H9 (cell line): ENCODE measurements around the gene CELA3B. TPM values are rescaled to one million over a fixed set of nuclear protein-coding genes. Genes with fewer than 3 reads are reported as not detected.

Experiments used
- DNase-seq: peaks from one replicate; pipeline ENCODE4 v3.0.0-alpha.2; 2017
- H2AFZ ChIP-seq: one replicate; pipeline ENCODE4 v1.6.1; 2013; ENCODE audit warnings: mild to moderate bottlenecking, low read length, control low read depth, moderate library complexity
- H2AK5ac ChIP-seq: 2 replicates; pipeline ENCODE4 v1.6.1; 2013; ENCODE audit warnings: low read length, control low read depth, mixed read lengths; ENCODE audit not compliant: insufficient read length
- H2BK120ac ChIP-seq: one replicate; pipeline ENCODE4 v1.6.1; 2013; ENCODE audit warnings: low read depth, mild to moderate bottlenecking, low read length, control low read depth, inconsistent platforms; ENCODE audit not compliant: poor library complexity, severe bottlenecking
- H2BK12ac ChIP-seq: 2 replicates; pipeline ENCODE4 v1.6.1; 2013; ENCODE audit warnings: low read length, control low read depth, mixed read lengths, low read depth; ENCODE audit not compliant: insufficient read length
- H2BK15ac ChIP-seq: 2 replicates; pipeline ENCODE4 v1.6.1; 2013; ENCODE audit warnings: low read depth, low read length, control low read depth
- H2BK20ac ChIP-seq: one replicate; pipeline ENCODE4 v1.6.1; 2013; ENCODE audit warnings: low read depth, mild to moderate bottlenecking, low read length, control low read depth, inconsistent platforms; ENCODE audit not compliant: poor library complexity, severe bottlenecking
- H2BK5ac ChIP-seq: 2 replicates; pipeline ENCODE4 v1.6.1; 2013; ENCODE audit warnings: low read length, control low read depth, mixed read lengths; ENCODE audit not compliant: insufficient read length
- H3K14ac ChIP-seq: 2 replicates; pipeline ENCODE4 v1.6.1; 2013; ENCODE audit warnings: low read length, control low read depth; ENCODE audit not compliant: insufficient read depth
- H3K18ac ChIP-seq: 2 replicates; pipeline ENCODE4 v1.6.1; 2013; ENCODE audit warnings: low read depth, mild to moderate bottlenecking, mixed read lengths, low read length, control low read depth; ENCODE audit not compliant: insufficient read length
- H3K23ac ChIP-seq: 2 replicates; pipeline ENCODE4 v1.6.1; 2013; ENCODE audit warnings: low read length, control low read depth, mixed read lengths, low read depth; ENCODE audit not compliant: insufficient read length
- H3K23me2 ChIP-seq: 2 replicates; pipeline ENCODE4 v1.6.1; 2013; ENCODE audit warnings: low read depth, mild to moderate bottlenecking, mixed read lengths, low read length, control low read depth; ENCODE audit not compliant: insufficient read length, poor library complexity, severe bottlenecking
- H3K27ac ChIP-seq: 2 replicates; pipeline ENCODE4 v1.5.1; 2013; ENCODE audit warnings: low read length, control low read depth, mixed read lengths, low read depth; ENCODE audit not compliant: insufficient read length
- H3K27me3 ChIP-seq: 2 replicates; pipeline ENCODE4 v1.6.1; 2013; ENCODE audit warnings: low read length, control low read depth, inconsistent platforms; ENCODE audit not compliant: insufficient read depth
- H3K4ac ChIP-seq: 2 replicates; pipeline ENCODE4 v1.6.1; 2013; ENCODE audit warnings: low read depth, mild to moderate bottlenecking, control low read depth, inconsistent platforms, low read length, moderate library complexity
- H3K4me1 ChIP-seq: 2 replicates; pipeline ENCODE4 v1.6.1; 2013; ENCODE audit warnings: low read length, control low read depth, inconsistent platforms; ENCODE audit not compliant: insufficient read depth
- H3K4me2 ChIP-seq: 2 replicates; pipeline ENCODE4 v1.6.1; 2013; ENCODE audit warnings: low read length, control low read depth, mixed read lengths; ENCODE audit not compliant: insufficient read length, insufficient read depth
- H3K56ac ChIP-seq: 2 replicates; pipeline ENCODE4 v1.6.1; 2013; ENCODE audit warnings: low read depth, mild to moderate bottlenecking, mixed read lengths, low read length, control low read depth; ENCODE audit not compliant: insufficient read length
- H3K79me1 ChIP-seq: 2 replicates; pipeline ENCODE4 v1.6.1; 2013; ENCODE audit warnings: low read depth, mild to moderate bottlenecking, moderate library complexity, low read length, control low read depth, inconsistent platforms; ENCODE audit not compliant: insufficient read depth, poor library complexity, severe bottlenecking
- H3K79me2 ChIP-seq: 2 replicates; pipeline ENCODE4 v1.6.1; 2013; ENCODE audit warnings: low read length, control low read depth, inconsistent platforms; ENCODE audit not compliant: insufficient read depth
- H3K9ac ChIP-seq: 2 replicates; pipeline ENCODE4 v1.6.1; 2013; ENCODE audit warnings: low read length, control low read depth, mixed read lengths; ENCODE audit not compliant: insufficient read length; ENCODE audit errors: extremely low read depth
- H3K9me3 ChIP-seq: one replicate; pipeline ENCODE4 v1.6.1; 2013; ENCODE audit warnings: low read depth, low read length, inconsistent platforms; ENCODE audit not compliant: control insufficient read depth
- H3T11ph ChIP-seq: one replicate; pipeline ENCODE4 v1.6.1; 2013; ENCODE audit warnings: mild to moderate bottlenecking, low read length, control low read depth, inconsistent platforms
- H4K20me1 ChIP-seq: one replicate; pipeline ENCODE4 v1.6.1; 2013; ENCODE audit not compliant: control insufficient read depth, insufficient read length, insufficient read depth
- H4K5ac ChIP-seq: 2 replicates; pipeline ENCODE4 v1.6.1; 2013; ENCODE audit warnings: low read depth, mild to moderate bottlenecking, mixed read lengths, low read length, control low read depth; ENCODE audit not compliant: insufficient read length
- H4K8ac ChIP-seq: replicated peaks from 2 replicates; pipeline ENCODE4 v1.6.1; 2013; ENCODE audit warnings: low read length, control low read depth, mixed read lengths, low read depth; ENCODE audit not compliant: insufficient read length
- H4K91ac ChIP-seq: 2 replicates; pipeline ENCODE4 v1.6.1; 2013; ENCODE audit warnings: low read depth, mild to moderate bottlenecking, moderate library complexity, mixed read lengths, low read length, control low read depth; ENCODE audit not compliant: insufficient read length
- H3K27ac Mint-ChIP-seq, 3 experiments: 2 replicates in 2 of 3; 3 replicates in 1 of 3; pipeline ENCODE4 v1.8.0; 2020 to 2021; ENCODE audit warnings: mixed read lengths in 3 of 3, mild to moderate bottlenecking in 1 of 3, moderate library complexity in 1 of 3
- H3K27me3 Mint-ChIP-seq: 2 replicates; pipeline ENCODE4 v1.8.0; 2021; ENCODE audit warnings: low read depth, mild to moderate bottlenecking, moderate library complexity, mixed read lengths
- H3K36me3 Mint-ChIP-seq, 3 experiments: 2 replicates in 2 of 3; 3 replicates in 1 of 3; pipeline ENCODE4 v1.8.0; 2020 to 2021; ENCODE audit warnings: low read depth in 3 of 3, mixed read lengths in 3 of 3; ENCODE audit not compliant: insufficient read depth in 1 of 3
- H3K4me1 Mint-ChIP-seq, 2 experiments: 2 replicates each; pipeline ENCODE4 v1.8.0; 2020; ENCODE audit warnings: mixed read lengths in 2 of 2
- H3K4me3 Mint-ChIP-seq, 2 experiments: 2 replicates in 1 of 2; 3 replicates in 1 of 2; pipeline ENCODE4 v1.8.0; 2020 to 2021; ENCODE audit warnings: mild to moderate bottlenecking in 2 of 2, mixed read lengths in 2 of 2, moderate library complexity in 1 of 2
- H3K9me3 Mint-ChIP-seq, 2 experiments: 2 replicates in 1 of 2; 3 replicates in 1 of 2; pipeline ENCODE4 v1.8.0; 2020; ENCODE audit warnings: mild to moderate bottlenecking in 2 of 2, mixed read lengths in 2 of 2, moderate library complexity in 1 of 2
- CTCF ChIP-seq: fragments of 200-600 bp; sonication (generic); conservative IDR thresholded peaks from 3 replicates; pipeline ENCODE4 v1.8.0; 2021; ENCODE audit warnings: antibody characterized with exemption, mild to moderate bottlenecking
- WGBS: extraction: QIAGEN DNeasy Blood & Tissue Kit; methylation state at CpG from one replicate; pipeline ENCODE4 v1.1.7; 2013; ENCODE audit warnings: missing lambda C conversion rate, low lambda C conversion rate, mixed read lengths; ENCODE audit not compliant: insufficient read length; ENCODE audit errors: extremely low coverage; 5-methylcytosine and 5-hydroxymethylcytosine counted together
- total RNA-seq: library from RNA; stranded (reverse); gene quantifications from 2 replicates; pipeline ENCODE4 v1.2.1, GENCODE V29; 2021

CELA3B gene
- total RNA-seq, 1 experiment from 2014 or later = not detected

GRCh38 chr1:21932127-21932526 is 44.7 kb upstream of the CELA3B start:
- H2AFZ ChIP-seq = no peak overlapping the region
- H3K79me1 ChIP-seq = peaks cover 3% of the 10 kb centered on the region
- peaks cover 10% of the 10 kb centered on the region for H3K23me2 ChIP-seq
- no peak overlapping the region for H3T11ph ChIP-seq
- no peak overlapping the region for H2AK5ac ChIP-seq
- H3K18ac ChIP-seq = no peak overlapping the region
- H3K9me3 ChIP-seq = no peaks in the 10 kb centered on the region
- no peak overlapping the region for H4K8ac ChIP-seq
- peaks cover 7% of the 10 kb centered on the region; the same call in 1 of the 2 replicates for H3K4me1 ChIP-seq
- Mint-ChIP-seq H3K27me3 (no peaks in the 10 kb centered on the region; the same call in 1 of the 2 replicates), H3K4me3 (no peak overlapping the region), H3K27ac (peak overlapping the region; percentile 1 to 72 (median 14); a peak in 5 of 7 replicates), H3K9me3 (no peaks in the 10 kb centered on the region), H3K4me1 (peaks cover 41 to 49% of the 10 kb centered on the region in 2 experiments), H3K36me3 (peaks cover 3 to 21% (median 13%) of the 10 kb centered on the region in 3 experiments; a peak in 6 of 7 replicates)
- WGBS = no CpG with 5 or more reads among the region's 7 CpGs
- H2BK15ac ChIP-seq = no peak overlapping the region
- H3K14ac ChIP-seq = no peak overlapping the region
- TF ChIP-seq CTCF = no peak
- peaks cover 6% of the 10 kb centered on the region; the same call in 1 of the 2 replicates for H3K79me2 ChIP-seq
- H2BK120ac ChIP-seq = no peak overlapping the region
- H3K4me2 ChIP-seq = no peak overlapping the region
- no peak overlapping the region for H4K91ac ChIP-seq
- no peak overlapping the region for H2BK12ac ChIP-seq
- no peaks in the 10 kb centered on the region for H3K27me3 ChIP-seq
- no peak overlapping the region for H2BK20ac ChIP-seq
- no peaks in the 10 kb centered on the region for H4K20me1 ChIP-seq
- no peak overlapping the region for H3K4ac ChIP-seq
- no peak overlapping the region for H3K9ac ChIP-seq
- H4K5ac ChIP-seq = no peak overlapping the region
- DNase-seq = no peak
- H2BK5ac ChIP-seq = no peak overlapping the region
- H3K27ac ChIP-seq = no peak overlapping the region
- H3K23ac ChIP-seq = no peak overlapping the region
- H3K56ac ChIP-seq = no peak overlapping the region
